Upper lobe of right lung (tissue), 1 donor: ENCODE results near the gene RGL3. TPM values are rescaled to one million over a fixed set of nuclear protein-coding genes. Genes with fewer than 3 reads are reported as not detected.

Source experiments
- ATAC-seq: fragments of 200-7000 bp; cut with Tn5 transposase; one replicate; pipeline ENCODE4 v1.9.1; 2020; ENCODE audit warnings: mild to moderate bottlenecking, moderate library complexity
- DNase-seq: peaks from one replicate; pipeline ENCODE4 v3.0.0-alpha.2; 2020
- H3K27ac ChIP-seq: fragments of 200-600 bp; one replicate; pipeline ENCODE4 v1.8.0; 2022
- H3K27me3 ChIP-seq: fragments of 200-600 bp; one replicate; pipeline ENCODE4 v1.8.0; 2022; ENCODE audit warnings: mild to moderate bottlenecking
- H3K36me3 ChIP-seq: fragments of 200-600 bp; one replicate; pipeline ENCODE4 v1.8.0; 2022
- H3K4me1 ChIP-seq: fragments of 200-600 bp; one replicate; pipeline ENCODE4 v1.8.0; 2022
- H3K4me3 ChIP-seq: fragments of 200-600 bp; one replicate; pipeline ENCODE4 v1.8.0; 2022; ENCODE audit warnings: mild to moderate bottlenecking
- H3K9me3 ChIP-seq: fragments of 200-600 bp; one replicate; pipeline ENCODE4 v1.8.0; 2022
- CTCF ChIP-seq: fragments of 200-600 bp; IDR thresholded peaks from one replicate; pipeline ENCODE4 v1.8.0; 2022; ENCODE audit warnings: antibody characterized with exemption
- intact Hi-C: fragments of 100-400 bp; cut with DNase I; formaldehyde crosslinking; loops from one replicate; pipeline ENCODE4 v1.11.0; 2022
- total RNA-seq: library from RNA; stranded (reverse); fragmentation: NEBNext Ultra II Directional; extraction: Animal tissue kit (Norgen Biotek cat#: 25700); gene quantifications from one replicate; pipeline ENCODE4 v1.2.1, GENCODE V29; 2021
- donor health status: DM: no; HTN: yes; CAD: no; lungs with severe emphysema.

RGL3 gene
- total RNA-seq, 1 donor from 2014 or later = 54.6 TPM

- DNase-seq (no peak), ATAC-seq (no peak)
- Histone ChIP-seq H3K9me3 (no peaks in the 10 kb centered on the region), H3K36me3 (no peaks in the 10 kb centered on the region), H3K27ac (no peak overlapping the region), H3K4me3 (no peak overlapping the region), H3K27me3 (no peaks in the 10 kb centered on the region), H3K4me1 (no peaks in the 10 kb centered on the region)
- intact Hi-C loops = no loop called here
- TF ChIP-seq CTCF = no peak
These were observed 22.0 kb downstream of the RGL3 start for GRCh38 chr19:11397089-11397610.

GRCh38 chr19:11390933-11391680 is 28.0 kb downstream of the RGL3 start:
- no peak for DNase-seq
- Histone ChIP-seq H3K27me3 (no peaks in the 10 kb centered on the region), H3K4me1 (peaks cover 8% of the 10 kb centered on the region), H3K4me3 (no peak overlapping the region), H3K36me3 (no peaks in the 10 kb centered on the region), H3K9me3 (no peaks in the 10 kb centered on the region), H3K27ac (no peak overlapping the region)
- no peak for TF ChIP-seq CTCF
- intact Hi-C loops = no loop called here
- ATAC-seq = no peak

GRCh38 chr19:11390359-11390758 is 28.8 kb downstream of the RGL3 start:
- peaks cover 8% of the 10 kb centered on the region for H3K4me1 ChIP-seq
- intact Hi-C loops = no loop called here
- DNase-seq = no peak
- H3K9me3 ChIP-seq = no peaks in the 10 kb centered on the region
- no peaks in the 10 kb centered on the region for H3K36me3 ChIP-seq
- H3K27me3 ChIP-seq = no peaks in the 10 kb centered on the region
- ATAC-seq = no peak
- H3K27ac ChIP-seq = no peak overlapping the region
- no peak overlapping the region for H3K4me3 ChIP-seq
- TF ChIP-seq CTCF = no peak

GRCh38 chr19:11387162-11388034 is 31.7 kb downstream of the RGL3 start:
- TF ChIP-seq CTCF = no peak
- H3K4me1 ChIP-seq = peaks cover 28% of the 10 kb centered on the region
- no peaks in the 10 kb centered on the region for H3K27me3 ChIP-seq
- no peaks in the 10 kb centered on the region for H3K36me3 ChIP-seq
- H3K27ac ChIP-seq = peak overlapping the region; percentile 19
- H3K9me3 ChIP-seq = no peaks in the 10 kb centered on the region
- intact Hi-C loops = no loop called here
- peak; percentile 22 for ATAC-seq
- H3K4me3 ChIP-seq = no peak overlapping the region
- no peak for DNase-seq

GRCh38 chr19:11384778-11385129 is 34.4 kb downstream of the RGL3 start:
- Histone ChIP-seq H3K27ac (no peak overlapping the region), H3K36me3 (no peaks in the 10 kb centered on the region), H3K9me3 (no peaks in the 10 kb centered on the region), H3K4me3 (no peak overlapping the region), H3K27me3 (no peaks in the 10 kb centered on the region), H3K4me1 (peaks cover 39% of the 10 kb centered on the region)
- DNase-seq = no peak
- no peak for ATAC-seq
- intact Hi-C loops = no loop called here
- no peak for TF ChIP-seq CTCF
